ENCODE results near the gene CCR9. TPM values are rescaled to one million over a fixed set of nuclear protein-coding genes. Genes with fewer than 3 reads are reported as not detected.

The CCR9 gene
- total RNA-seq, 1 experiment from 2014 or later = not detected

GRCh38 chr3:45923755-45924154 lies 37.4 kb downstream of the CCR9 start:
- Histone ChIP-seq H3K27me3 (ENCODE audit: low read length) (no peaks in the 10 kb centered on the region), H3K4me3 (ENCODE audit: low read length) (no peak overlapping the region), H3K9me2 (replicated peaks; ENCODE audit: insufficient read depth, low read length) (no peaks in the 10 kb centered on the region), H3K9me3 (ENCODE audit: low read length) (no peaks in the 10 kb centered on the region), H4K20me1 (ENCODE audit: insufficient read depth, low read depth, low read length) (no peaks in the 10 kb centered on the region), H2AFZ (ENCODE audit: low read length) (no peak overlapping the region), H3K9ac (ENCODE audit: low read length) (no peak overlapping the region), H3K36me3 (ENCODE audit: insufficient read depth, low read length) (peaks cover 4% of the 10 kb centered on the region; the same call in 1 of the 2 replicates), H3K79me2 (ENCODE audit: low read length) (no peaks in the 10 kb centered on the region), H3K4me1 (ENCODE audit: low read length) (no peaks in the 10 kb centered on the region), H3K27ac (ENCODE audit: low read length) (no peak overlapping the region), H3K4me2 (ENCODE audit: low read depth, low read length, poor library complexity, severe bottlenecking) (no peak overlapping the region)
- no peak for DNase-seq

DNA sequence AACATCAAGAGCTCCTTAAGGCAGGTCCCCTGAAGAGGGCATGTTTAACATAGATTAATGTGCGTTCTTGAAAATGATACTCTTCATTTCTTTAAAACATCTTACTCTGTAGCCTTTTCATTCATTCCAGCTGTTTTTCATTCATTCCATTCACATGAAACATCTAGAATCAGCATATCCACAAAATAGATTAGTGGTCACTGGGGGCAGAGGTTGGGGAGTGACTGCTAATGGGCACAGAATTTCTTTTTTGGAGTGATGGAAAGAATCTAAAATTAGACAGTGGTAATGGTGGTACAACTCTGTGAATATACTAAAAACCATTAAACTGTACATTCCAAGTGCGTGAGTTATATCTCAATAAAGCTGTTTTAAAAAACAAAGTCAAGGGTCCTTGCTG lies 41.5 kb downstream of the CCR9 start:
- H4K20me1 ChIP-seq (ENCODE audit: insufficient read depth, low read depth, low read length) = no peaks in the 10 kb centered on the region
- no peak for DNase-seq
- H3K27me3 ChIP-seq (ENCODE audit: low read length) = no peaks in the 10 kb centered on the region
- H3K4me3 ChIP-seq (ENCODE audit: low read length) = no peak overlapping the region
- no peak overlapping the region for H3K9ac ChIP-seq (ENCODE audit: low read length)
- H3K36me3 ChIP-seq (ENCODE audit: insufficient read depth, low read length) = peaks cover 10% of the 10 kb centered on the region; the same call in 1 of the 2 replicates
- H3K79me2 ChIP-seq (ENCODE audit: low read length) = no peaks in the 10 kb centered on the region
- no peak overlapping the region for H2AFZ ChIP-seq (ENCODE audit: low read length)
- H3K9me3 ChIP-seq (ENCODE audit: low read length) = no peaks in the 10 kb centered on the region
- H3K27ac ChIP-seq (ENCODE audit: low read length) = no peak overlapping the region
- H3K9me2 ChIP-seq (replicated peaks; ENCODE audit: insufficient read depth, low read length) = no peaks in the 10 kb centered on the region
- no peak overlapping the region for H3K4me2 ChIP-seq (ENCODE audit: low read depth, low read length, poor library complexity, severe bottlenecking)
- H3K4me1 ChIP-seq (ENCODE audit: low read length) = no peaks in the 10 kb centered on the region

GRCh38 chr3:45929042-45929679 lies 42.8 kb downstream of the CCR9 start:
- H3K36me3 ChIP-seq (ENCODE audit: insufficient read depth, low read length) = peaks cover 18% of the 10 kb centered on the region; the same call in 1 of the 2 replicates
- no peaks in the 10 kb centered on the region for H3K9me2 ChIP-seq (replicated peaks; ENCODE audit: insufficient read depth, low read length)
- H4K20me1 ChIP-seq (ENCODE audit: insufficient read depth, low read depth, low read length) = no peaks in the 10 kb centered on the region
- H3K4me1 ChIP-seq (ENCODE audit: low read length) = no peaks in the 10 kb centered on the region
- no peak overlapping the region for H3K27ac ChIP-seq (ENCODE audit: low read length)
- no peaks in the 10 kb centered on the region for H3K79me2 ChIP-seq (ENCODE audit: low read length)
- DNase-seq = peak; percentile 81
- no peaks in the 10 kb centered on the region for H3K27me3 ChIP-seq (ENCODE audit: low read length)
- H3K4me2 ChIP-seq (ENCODE audit: low read depth, low read length, poor library complexity, severe bottlenecking) = no peak overlapping the region
- no peak overlapping the region for H3K4me3 ChIP-seq (ENCODE audit: low read length)
- H3K9ac ChIP-seq (ENCODE audit: low read length) = no peak overlapping the region
- no peaks in the 10 kb centered on the region for H3K9me3 ChIP-seq (ENCODE audit: low read length)
- H2AFZ ChIP-seq (ENCODE audit: low read length) = no peak overlapping the region

DNA sequence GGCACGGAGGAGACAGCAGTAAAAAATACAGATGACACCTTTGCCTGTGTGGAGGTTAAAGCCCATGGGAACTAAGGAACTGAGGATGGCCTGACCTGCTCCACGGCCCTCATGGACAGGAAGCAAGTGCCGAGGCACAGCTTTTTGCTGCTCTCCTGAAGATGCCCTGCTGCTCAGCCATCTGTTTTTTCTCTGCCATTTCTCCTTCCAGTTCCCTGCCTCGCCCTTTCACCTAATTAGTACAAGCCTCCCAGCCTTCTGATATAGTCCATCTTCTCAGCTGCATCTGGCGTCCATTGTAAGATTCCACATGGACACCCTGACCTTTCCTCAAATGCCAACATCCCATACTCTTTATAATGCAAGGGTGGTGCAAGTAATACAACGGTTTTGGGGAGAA lies 45.2 kb downstream of the CCR9 start:
- Histone ChIP-seq H3K4me3 (ENCODE audit: low read length) (no peak overlapping the region), H3K27ac (ENCODE audit: low read length) (no peak overlapping the region), H3K9ac (ENCODE audit: low read length) (no peak overlapping the region), H3K4me1 (ENCODE audit: low read length) (no peaks in the 10 kb centered on the region), H3K9me3 (ENCODE audit: low read length) (no peaks in the 10 kb centered on the region), H3K36me3 (ENCODE audit: insufficient read depth, low read length) (peaks cover 37% of the 10 kb centered on the region; the same call in 1 of the 2 replicates), H2AFZ (ENCODE audit: low read length) (no peak overlapping the region), H3K27me3 (ENCODE audit: low read length) (no peaks in the 10 kb centered on the region), H3K4me2 (ENCODE audit: low read depth, low read length, poor library complexity, severe bottlenecking) (no peak overlapping the region), H4K20me1 (ENCODE audit: insufficient read depth, low read depth, low read length) (no peaks in the 10 kb centered on the region), H3K79me2 (ENCODE audit: low read length) (no peaks in the 10 kb centered on the region), H3K9me2 (replicated peaks; ENCODE audit: insufficient read depth, low read length) (no peaks in the 10 kb centered on the region)
- no peak for DNase-seq

DNA sequence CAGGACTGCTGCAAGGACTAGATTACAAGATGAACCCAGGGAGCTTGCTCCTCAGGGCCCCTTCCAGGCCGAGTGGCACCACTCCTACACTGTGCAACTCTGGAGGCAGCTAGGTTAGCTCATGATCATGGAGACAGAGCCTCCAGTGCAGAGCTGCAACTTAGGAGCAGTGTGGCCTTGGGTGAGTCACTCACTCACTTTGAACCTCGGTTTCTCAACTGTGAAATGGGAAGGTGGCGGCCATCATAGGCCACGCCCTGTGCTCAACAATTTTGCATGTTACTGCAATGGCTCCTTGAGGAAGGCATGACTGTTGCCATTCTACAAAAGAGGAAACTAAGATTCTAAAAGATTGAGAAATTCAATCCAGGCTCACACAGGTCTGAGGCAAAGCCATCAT lies 45.8 kb downstream of the CCR9 start:
- Histone ChIP-seq H3K27ac (ENCODE audit: low read length) (no peak overlapping the region), H3K9me2 (replicated peaks; ENCODE audit: insufficient read depth, low read length) (no peaks in the 10 kb centered on the region), H3K79me2 (ENCODE audit: low read length) (no peaks in the 10 kb centered on the region), H2AFZ (ENCODE audit: low read length) (no peak overlapping the region), H3K9me3 (ENCODE audit: low read length) (no peaks in the 10 kb centered on the region), H3K9ac (ENCODE audit: low read length) (no peak overlapping the region), H3K36me3 (ENCODE audit: insufficient read depth, low read length) (peaks cover 37% of the 10 kb centered on the region; the same call in 1 of the 2 replicates), H3K4me1 (ENCODE audit: low read length) (no peaks in the 10 kb centered on the region), H4K20me1 (ENCODE audit: insufficient read depth, low read depth, low read length) (no peaks in the 10 kb centered on the region), H3K27me3 (ENCODE audit: low read length) (no peaks in the 10 kb centered on the region), H3K4me3 (ENCODE audit: low read length) (no peak overlapping the region), H3K4me2 (ENCODE audit: low read depth, low read length, poor library complexity, severe bottlenecking) (no peak overlapping the region)
- DNase-seq = no peak

DNA sequence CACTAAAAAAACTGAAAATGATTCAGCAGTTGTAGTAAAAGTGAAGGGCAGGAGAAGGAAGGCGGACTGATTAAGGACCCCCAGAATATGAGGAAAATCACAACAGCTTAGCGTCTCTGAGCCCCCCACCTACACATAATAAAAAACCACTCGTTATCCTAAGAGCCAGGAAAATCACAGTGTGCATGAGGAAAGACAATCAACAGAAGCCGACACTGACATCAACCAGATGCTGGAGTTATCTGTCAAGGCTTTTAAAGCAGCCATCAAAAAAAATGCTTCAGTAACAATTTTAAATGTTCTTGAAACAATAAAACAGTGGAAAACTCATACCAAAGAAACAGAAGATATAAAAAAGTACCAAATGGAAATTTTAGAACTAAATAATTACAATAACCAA lies 47.2 kb downstream of the CCR9 start:
- H3K36me3 ChIP-seq (ENCODE audit: insufficient read depth, low read length) = peaks cover 33% of the 10 kb centered on the region; the same call in 1 of the 2 replicates
- H4K20me1 ChIP-seq (ENCODE audit: insufficient read depth, low read depth, low read length) = no peaks in the 10 kb centered on the region
- H3K79me2 ChIP-seq (ENCODE audit: low read length) = no peaks in the 10 kb centered on the region
- H3K27me3 ChIP-seq (ENCODE audit: low read length) = no peaks in the 10 kb centered on the region
- H3K4me1 ChIP-seq (ENCODE audit: low read length) = no peaks in the 10 kb centered on the region
- H3K9me3 ChIP-seq (ENCODE audit: low read length) = no peaks in the 10 kb centered on the region
- no peak overlapping the region for H3K4me2 ChIP-seq (ENCODE audit: low read depth, low read length, poor library complexity, severe bottlenecking)
- no peak overlapping the region for H3K4me3 ChIP-seq (ENCODE audit: low read length)
- H3K9me2 ChIP-seq (replicated peaks; ENCODE audit: insufficient read depth, low read length) = no peaks in the 10 kb centered on the region
- H2AFZ ChIP-seq (ENCODE audit: low read length) = no peak overlapping the region
- no peak overlapping the region for H3K27ac ChIP-seq (ENCODE audit: low read length)
- no peak overlapping the region for H3K9ac ChIP-seq (ENCODE audit: low read length)
- no peak for DNase-seq

DNA sequence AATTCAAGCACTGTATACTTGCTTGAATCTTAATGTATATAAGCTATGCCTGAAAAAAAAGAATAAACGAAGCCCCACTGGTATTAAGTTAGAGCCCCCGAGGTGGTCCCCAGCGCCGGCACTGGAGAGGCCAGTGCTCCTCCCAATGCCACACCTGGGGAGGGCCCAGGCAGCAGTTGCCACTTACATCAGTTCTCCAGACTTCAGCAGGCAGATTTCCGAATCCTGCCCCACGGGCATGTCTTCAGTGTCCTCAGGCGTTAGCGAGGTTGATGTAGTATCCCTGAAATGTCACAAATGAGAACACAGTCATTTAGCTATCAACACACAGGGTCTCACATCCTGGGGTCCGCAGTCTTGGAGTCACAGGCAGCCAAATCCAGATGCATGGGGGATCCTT lies 49.9 kb downstream of the CCR9 start:
- Histone ChIP-seq H3K9ac (ENCODE audit: low read length) (no peak overlapping the region), H3K27ac (ENCODE audit: low read length) (no peak overlapping the region), H3K4me3 (ENCODE audit: low read length) (no peak overlapping the region), H3K9me2 (replicated peaks; ENCODE audit: insufficient read depth, low read length) (no peaks in the 10 kb centered on the region), H3K9me3 (ENCODE audit: low read length) (no peaks in the 10 kb centered on the region), H3K4me2 (ENCODE audit: low read depth, low read length, poor library complexity, severe bottlenecking) (no peak overlapping the region), H3K79me2 (ENCODE audit: low read length) (no peaks in the 10 kb centered on the region), H3K4me1 (ENCODE audit: low read length) (no peaks in the 10 kb centered on the region), H2AFZ (ENCODE audit: low read length) (no peak overlapping the region), H4K20me1 (ENCODE audit: insufficient read depth, low read depth, low read length) (no peaks in the 10 kb centered on the region), H3K27me3 (ENCODE audit: low read length) (no peaks in the 10 kb centered on the region), H3K36me3 (ENCODE audit: insufficient read depth, low read length) (peaks cover 33% of the 10 kb centered on the region; the same call in 1 of the 2 replicates)
- no peak for DNase-seq

- no peaks in the 10 kb centered on the region for H3K9me3 ChIP-seq (ENCODE audit: low read length)
- no peak overlapping the region for H3K27ac ChIP-seq (ENCODE audit: low read length)
- no peaks in the 10 kb centered on the region for H3K9me2 ChIP-seq (replicated peaks; ENCODE audit: insufficient read depth, low read length)
- no peak overlapping the region for H2AFZ ChIP-seq (ENCODE audit: low read length)
- H3K4me2 ChIP-seq (ENCODE audit: low read depth, low read length, poor library complexity, severe bottlenecking) = no peak overlapping the region
- H3K27me3 ChIP-seq (ENCODE audit: low read length) = no peaks in the 10 kb centered on the region
- no peak overlapping the region for H3K9ac ChIP-seq (ENCODE audit: low read length)
- H3K4me3 ChIP-seq (ENCODE audit: low read length) = no peak overlapping the region
- peaks cover 31% of the 10 kb centered on the region; the same call in 1 of the 2 replicates for H3K36me3 ChIP-seq (ENCODE audit: insufficient read depth, low read length)
- no peaks in the 10 kb centered on the region for H4K20me1 ChIP-seq (ENCODE audit: insufficient read depth, low read depth, low read length)
- no peaks in the 10 kb centered on the region for H3K79me2 ChIP-seq (ENCODE audit: low read length)
- no peak for DNase-seq
- H3K4me1 ChIP-seq (ENCODE audit: low read length) = no peaks in the 10 kb centered on the region
Measured at GRCh38 chr3:45937206-45938042, 51.1 kb downstream of the CCR9 start.
